Endothelial cell of hepatic sinusoid (primary cell): ENCODE measurements around the gene CTXN1.
"Not testable (repeated sequence)": the region's sequence is repeated elsewhere in the genome, so short reads cannot be mapped to it uniquely, and the experiment has no call there.

ENCODE experiments used
- in situ Hi-C: cut with HindIII; loops from 2 replicates; pipeline ENCODE4 v1.10.0; 2017; ENCODE audit warnings: low sequenced_read_pairs

Gene CTXN1

DNA sequence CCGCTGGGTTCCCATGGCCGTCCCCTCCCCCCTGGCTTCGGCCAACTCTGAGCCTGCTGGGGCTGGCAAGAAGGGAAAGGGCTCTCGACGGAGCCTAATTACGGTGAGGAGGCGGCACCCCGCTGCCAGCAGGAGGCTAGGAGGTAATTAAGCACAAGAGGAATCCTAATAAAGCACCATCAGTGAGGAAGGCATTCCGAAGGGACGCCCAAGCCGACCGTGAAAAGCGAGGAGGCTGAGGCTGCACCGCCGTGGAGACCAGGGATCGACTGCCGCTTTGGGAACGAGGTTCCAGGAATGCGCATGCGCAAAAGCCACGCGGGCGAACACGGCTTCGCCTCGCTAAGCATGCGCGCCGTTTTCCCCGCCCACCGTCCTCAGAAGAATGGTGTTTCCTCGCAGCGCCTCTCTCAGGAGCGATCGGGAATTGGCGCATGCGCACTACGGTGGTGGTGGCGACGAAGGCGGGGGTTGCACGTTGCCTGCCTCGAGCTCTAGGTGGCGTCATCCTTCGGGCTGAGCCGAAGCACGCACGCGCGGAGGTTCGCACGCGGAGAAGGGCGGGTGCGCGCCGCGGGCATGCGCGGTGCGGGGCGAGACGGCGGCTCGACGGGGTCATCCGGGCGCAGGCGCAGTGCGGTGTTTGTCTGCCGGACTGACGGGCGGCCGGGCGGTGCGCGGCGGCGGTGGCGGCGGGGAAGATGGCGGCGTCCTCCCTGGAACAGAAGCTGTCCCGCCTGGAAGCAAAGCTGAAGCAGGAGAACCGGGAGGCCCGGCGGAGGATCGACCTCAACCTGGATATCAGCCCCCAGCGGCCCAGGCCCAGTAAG is 22.5 kb downstream of the CTXN1 start, which contains the start of gene MAP2K7:
MAP2K7 (plus strand) TSS at position 634 of the 830 bp plus-strand sequence; CDS start at position 702, 68 bp downstream.
- in situ Hi-C loops = no loop called here

DNA sequence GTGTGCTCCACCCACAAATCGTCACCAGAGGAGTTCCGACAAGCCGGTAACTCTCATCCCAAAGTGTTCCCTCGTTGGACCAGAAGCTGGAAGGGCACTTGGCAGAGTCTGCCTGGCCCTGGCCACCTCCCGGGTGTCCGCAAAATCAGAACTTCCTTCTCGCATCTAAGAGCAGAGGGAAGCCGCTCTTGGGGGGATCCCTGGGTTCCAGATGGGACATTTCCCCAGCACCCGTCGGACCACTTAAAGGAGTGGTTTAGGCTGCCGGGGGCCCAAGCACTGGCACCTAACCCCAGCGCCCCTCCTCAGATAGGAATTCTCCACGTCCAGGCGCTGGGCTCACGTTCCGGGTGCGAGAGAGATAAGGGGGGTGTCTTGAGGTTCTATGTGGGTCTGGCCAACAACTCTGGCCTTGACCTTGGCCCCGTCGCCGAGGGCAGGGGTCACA is 23.1 kb downstream of the CTXN1 start:
- in situ Hi-C loops = no loop called here

DNA sequence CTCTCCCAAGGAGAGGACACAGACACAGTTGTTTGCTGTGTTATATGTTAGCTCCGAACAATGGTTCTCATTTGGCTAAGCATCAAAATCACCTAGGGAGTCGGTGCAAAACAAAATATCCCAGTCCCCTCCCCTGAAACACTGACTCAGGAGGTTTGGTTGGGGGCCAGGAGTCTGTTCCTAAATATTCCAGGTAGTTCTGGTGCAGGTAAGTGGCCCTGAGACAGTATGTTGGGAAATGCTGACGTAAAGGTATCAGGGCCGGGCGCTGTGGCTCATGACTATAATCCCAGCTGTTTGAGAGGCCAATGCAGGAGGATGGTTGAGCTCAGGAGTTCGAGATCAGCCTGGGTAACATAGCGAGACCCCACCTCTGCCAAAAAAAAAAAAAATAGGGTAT is 24.6 kb downstream of the CTXN1 start:
- in situ Hi-C loops = no loop called here

DNA sequence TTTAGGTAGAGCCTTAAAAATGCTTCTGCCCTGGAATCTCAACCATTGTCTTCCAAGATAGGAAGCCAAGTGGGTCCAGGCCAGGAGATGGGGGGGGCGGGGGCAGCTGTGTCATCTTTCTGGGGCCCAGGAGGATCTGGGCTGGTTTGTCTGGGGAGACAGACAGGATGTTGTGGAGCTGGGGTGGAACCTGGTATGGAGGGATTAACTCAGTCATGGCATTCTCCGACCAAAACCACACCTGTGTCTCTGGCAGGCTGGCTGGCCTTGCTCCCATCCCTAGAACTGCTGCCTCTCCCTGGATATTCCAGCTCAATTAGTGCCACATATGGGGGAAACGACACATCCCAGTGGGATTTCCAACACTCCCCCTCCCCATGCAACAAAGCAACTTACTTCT is 25.0 kb downstream of the CTXN1 start:
- in situ Hi-C loops = no loop called here

GRCh38 chr19:7900401-7900870 is 25.5 kb downstream of the CTXN1 start:
- in situ Hi-C loops = no loop called here

- in situ Hi-C loops = no loop called here
These were observed 26.1 kb downstream of the CTXN1 start for GRCh38 chr19:7899751-7900378.

- in situ Hi-C loops = no loop called here
These were observed 27.0 kb downstream of the CTXN1 start for GRCh38 chr19:7898967-7899366.

GRCh38 chr19:7897292-7897691 is 28.6 kb downstream of the CTXN1 start:
- in situ Hi-C loops = no loop called here

DNA sequence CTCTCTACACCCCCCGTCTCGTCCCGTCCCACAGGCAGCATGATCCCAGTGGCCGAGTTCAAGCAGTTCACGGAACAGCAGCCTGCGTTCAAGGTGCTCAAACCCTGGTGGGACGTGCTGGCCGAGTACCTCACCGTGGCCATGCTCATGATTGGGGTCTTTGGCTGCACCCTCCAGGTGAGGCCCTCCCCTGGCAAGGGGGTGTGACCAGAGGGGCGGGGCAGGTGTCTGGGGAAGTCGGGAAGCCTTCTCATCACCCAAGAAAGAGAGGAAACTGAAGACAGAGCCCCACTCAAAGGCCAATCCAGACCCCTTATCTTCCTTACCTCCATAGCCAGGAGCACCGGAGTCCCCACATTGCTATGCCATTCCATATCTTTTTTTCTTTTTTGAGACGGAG is 30.4 kb downstream of the CTXN1 start:
- in situ Hi-C loops = no loop called here

- in situ Hi-C loops = no loop called here
These were observed 31.2 kb downstream of the CTXN1 start for GRCh38 chr19:7894612-7895309.

DNA sequence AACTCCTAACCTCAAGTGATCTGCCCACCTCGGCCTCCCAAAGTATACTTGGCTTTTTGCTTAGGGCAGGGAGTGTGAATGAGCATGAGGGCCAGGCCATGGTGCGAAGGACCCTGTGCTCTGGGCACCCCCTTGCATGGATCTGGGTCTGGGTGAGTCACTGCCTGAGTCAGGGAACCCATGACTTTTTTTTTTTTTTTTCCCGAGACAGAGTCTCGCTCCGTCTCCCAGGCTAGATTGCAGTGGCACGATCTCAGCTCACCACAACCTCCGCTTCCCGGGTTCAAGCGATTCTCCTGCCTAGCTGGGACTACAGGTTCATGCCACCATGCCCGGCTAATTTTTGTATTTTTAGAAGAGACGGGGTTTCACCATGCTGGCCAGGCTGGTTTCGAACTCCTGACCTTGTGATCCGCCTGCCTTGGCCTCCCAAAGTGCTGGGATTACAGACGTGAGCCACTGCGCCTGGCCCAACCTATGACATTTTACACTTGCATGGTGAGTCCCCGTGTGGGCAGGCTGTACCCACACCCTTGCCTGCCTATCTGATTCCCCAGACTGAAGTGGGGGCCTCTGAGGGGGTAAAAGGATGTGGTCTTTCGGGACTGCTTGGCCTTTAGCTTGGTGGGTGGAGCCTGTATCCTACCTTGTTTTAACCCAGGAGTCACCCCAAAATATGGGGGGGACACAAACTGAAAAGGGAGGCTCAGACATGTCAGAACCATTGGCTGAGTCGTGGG is 32.4 kb downstream of the CTXN1 start:
- in situ Hi-C loops = not testable (repeated sequence)

- in situ Hi-C loops = no loop called here
These were observed 37.1 kb downstream of the CTXN1 start for GRCh38 chr19:7888826-7889217.

DNA sequence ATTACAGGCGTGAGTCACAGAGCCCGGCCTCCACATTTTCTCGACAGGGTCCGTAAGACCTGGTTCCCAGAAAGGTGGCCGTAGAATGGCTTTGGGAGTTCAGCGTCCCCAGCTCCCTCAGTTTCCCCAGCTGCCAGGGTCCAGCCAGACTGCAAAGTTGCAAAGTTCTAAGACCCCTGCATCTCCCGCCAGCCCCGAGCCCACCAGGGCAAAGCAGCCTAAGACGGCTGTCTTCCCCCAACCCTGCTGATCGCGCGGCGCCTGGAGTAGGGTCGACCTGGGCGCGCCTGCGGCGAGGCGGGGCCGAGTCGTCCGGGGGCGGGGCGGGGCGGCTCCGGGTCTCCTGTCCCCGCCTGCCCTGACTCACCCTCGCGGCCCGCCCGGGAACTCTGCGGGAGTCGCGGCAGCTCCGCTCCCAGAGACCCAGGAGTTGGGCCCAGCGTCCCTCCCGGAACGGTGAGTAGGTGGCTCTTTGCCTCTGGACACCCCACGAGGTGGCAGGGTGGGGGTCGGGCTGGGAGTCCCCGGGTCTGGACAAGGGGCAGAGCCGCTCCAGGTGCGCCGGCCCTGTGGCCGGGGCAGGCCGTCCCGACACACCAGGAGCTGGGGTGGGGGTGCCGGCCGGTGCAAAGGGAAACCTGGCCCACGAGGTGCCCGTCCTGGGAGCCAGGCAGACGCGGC is 37.6 kb downstream of the CTXN1 start, which contains the start of gene LRRC8E:
LRRC8E (plus strand) TSS at position 366 of the 681 bp plus-strand sequence. CDS start 7,094 bp downstream, outside the sequence.
- in situ Hi-C loops = no loop called here

GRCh38 chr19:7887408-7888144 is 38.4 kb downstream of the CTXN1 start:
- in situ Hi-C loops = no loop called here

GRCh38 chr19:7885818-7886217 is 40.1 kb downstream of the CTXN1 start:
- in situ Hi-C loops = no loop called here

DNA sequence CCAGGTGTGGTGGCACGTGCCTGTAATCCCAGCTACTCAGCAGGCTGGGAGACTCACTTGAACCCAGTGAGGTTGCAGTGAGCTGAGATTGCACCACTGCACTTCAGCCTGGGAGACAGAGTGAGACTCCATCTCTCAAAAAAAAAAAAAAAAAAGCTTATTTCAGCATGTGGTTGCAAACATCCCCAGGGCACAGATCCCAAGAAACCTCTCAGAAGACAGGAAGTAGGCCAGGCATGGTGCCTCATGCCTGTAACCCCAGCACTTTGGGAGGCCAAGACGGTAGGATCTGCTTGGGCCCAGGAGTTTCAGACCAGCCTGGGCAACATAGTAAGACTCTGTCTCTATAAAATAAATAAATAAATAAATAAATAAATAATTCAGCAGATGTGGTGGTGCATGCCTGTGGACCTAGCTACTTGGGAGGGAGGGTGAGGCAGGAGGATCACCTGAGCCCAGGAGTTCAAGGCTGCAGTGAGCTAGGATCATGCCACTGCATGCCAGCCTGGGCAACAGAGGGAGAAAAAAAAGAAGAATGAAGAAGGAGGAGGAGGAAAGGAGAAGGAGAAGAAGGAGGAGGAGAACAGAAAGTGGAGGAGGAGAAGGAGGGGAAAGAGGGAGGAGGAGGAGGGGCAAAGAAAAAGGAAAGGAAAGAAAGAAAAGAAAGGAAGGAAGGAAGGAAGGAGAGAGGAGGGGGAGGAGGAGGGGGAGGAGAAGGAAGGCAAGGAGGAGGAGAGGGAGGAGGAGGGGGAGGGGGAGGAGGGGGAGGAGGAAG is 42.0 kb downstream of the CTXN1 start:
- in situ Hi-C loops = no loop called here

DNA sequence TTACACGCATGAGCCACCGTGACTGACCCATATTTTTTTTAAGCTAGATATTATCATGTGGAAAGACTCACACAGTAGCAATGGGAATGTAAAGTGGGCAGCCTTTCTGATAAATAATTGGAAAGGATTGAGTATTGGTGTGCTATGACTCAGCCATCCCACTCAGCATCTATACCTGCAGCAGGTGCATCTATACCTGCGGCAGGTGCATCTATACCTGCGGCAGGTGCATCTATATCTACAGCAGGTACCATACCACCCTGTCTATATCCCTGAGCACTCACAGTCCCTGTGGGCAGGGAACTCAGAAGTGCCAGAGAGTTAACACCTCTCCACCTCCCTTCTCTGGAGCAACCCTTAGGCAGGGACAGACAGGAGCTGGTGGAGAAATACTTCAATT is 42.8 kb downstream of the CTXN1 start:
- in situ Hi-C loops = no loop called here

DNA sequence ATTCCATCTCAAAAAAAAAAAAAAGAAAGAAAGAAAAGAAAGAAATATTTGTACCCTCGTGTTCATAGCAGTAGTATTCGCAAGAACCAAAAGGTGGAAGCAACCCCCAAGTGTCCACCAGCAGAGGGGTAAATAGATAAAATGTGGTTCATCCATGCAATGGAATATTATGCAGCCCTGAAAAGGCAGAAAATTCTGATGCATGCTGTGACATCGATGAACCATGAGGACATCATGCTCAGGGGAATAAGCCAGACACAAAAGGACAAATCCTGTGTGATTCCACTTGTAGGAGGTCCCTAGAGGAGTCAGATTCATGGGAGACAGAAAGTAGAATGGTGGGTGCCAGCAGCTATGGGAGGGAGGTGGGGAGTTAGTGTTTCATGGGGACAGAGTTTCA is 44.0 kb downstream of the CTXN1 start:
- in situ Hi-C loops = no loop called here

- in situ Hi-C loops = no loop called here
These were observed 46.1 kb downstream of the CTXN1 start for GRCh38 chr19:7879836-7880235.
